Stimulated activated naive CD8-positive, alpha-beta T cell treated with anti-CD3 and anti-CD28 coated beads, Interleukin-15, amount 100 ng/mL, for 72 hours (primary cell): ENCODE measurements around the gene GAB4.
"Not testable (repeated sequence)": the region's sequence is repeated elsewhere in the genome, so short reads cannot be mapped to it uniquely, and the experiment has no call there.

Experiments used
- ATAC-seq: fragments of 150-1000 bp; cut with Tn5 transposase; 2 replicates; pipeline ENCODE4 v1.10.0; 2021; ENCODE audit warnings: mild to moderate bottlenecking, moderate library complexity
- DNase-seq, 2 donors: peaks; one replicate each; pipeline ENCODE4 v3.0.0; 2021 to 2022
- H3K27ac Mint-ChIP-seq, 2 donors: one replicate each; pipeline ENCODE4 v1.8.0; 2022; ENCODE audit warnings: mild to moderate bottlenecking in 2 of 2, mixed read lengths in 2 of 2, moderate library complexity in 2 of 2
- H3K27me3 Mint-ChIP-seq: one replicate; pipeline ENCODE4 v1.8.0; 2022; ENCODE audit warnings: mixed read lengths
- H3K4me1 Mint-ChIP-seq: one replicate; pipeline ENCODE4 v1.8.0; 2022; ENCODE audit warnings: mild to moderate bottlenecking, mixed read lengths
- H3K4me3 Mint-ChIP-seq, 2 donors: one replicate each; pipeline ENCODE4 v1.8.0; 2022; ENCODE audit warnings: mild to moderate bottlenecking in 2 of 2, mixed read lengths in 2 of 2, moderate library complexity in 1 of 2
- H3K9me3 Mint-ChIP-seq, 2 donors: one replicate each; pipeline ENCODE4 v1.8.0; 2022; ENCODE audit warnings: mixed read lengths in 2 of 2

Gene GAB4

GRCh38 chr22:16955081-16955480, 52.9 kb downstream of the GAB4 start:
- Mint-ChIP-seq H3K4me3 (no peak overlapping the region), H3K9me3 (no peaks in the 10 kb centered on the region), H3K27ac (no peak overlapping the region), H3K4me1 (peaks cover 21% of the 10 kb centered on the region), H3K27me3 (no peaks in the 10 kb centered on the region)
- ATAC-seq (no peak), DNase-seq (no peak)

- ATAC-seq (no peak), DNase-seq (no peak)
- Mint-ChIP-seq H3K4me3 (no peak overlapping the region), H3K9me3 (no peaks in the 10 kb centered on the region), H3K27me3 (no peaks in the 10 kb centered on the region), H3K27ac (no peak overlapping the region), H3K4me1 (peaks cover 32% of the 10 kb centered on the region)
Measured at GRCh38 chr22:16954060-16954403, 54.0 kb downstream of the GAB4 start.

DNA sequence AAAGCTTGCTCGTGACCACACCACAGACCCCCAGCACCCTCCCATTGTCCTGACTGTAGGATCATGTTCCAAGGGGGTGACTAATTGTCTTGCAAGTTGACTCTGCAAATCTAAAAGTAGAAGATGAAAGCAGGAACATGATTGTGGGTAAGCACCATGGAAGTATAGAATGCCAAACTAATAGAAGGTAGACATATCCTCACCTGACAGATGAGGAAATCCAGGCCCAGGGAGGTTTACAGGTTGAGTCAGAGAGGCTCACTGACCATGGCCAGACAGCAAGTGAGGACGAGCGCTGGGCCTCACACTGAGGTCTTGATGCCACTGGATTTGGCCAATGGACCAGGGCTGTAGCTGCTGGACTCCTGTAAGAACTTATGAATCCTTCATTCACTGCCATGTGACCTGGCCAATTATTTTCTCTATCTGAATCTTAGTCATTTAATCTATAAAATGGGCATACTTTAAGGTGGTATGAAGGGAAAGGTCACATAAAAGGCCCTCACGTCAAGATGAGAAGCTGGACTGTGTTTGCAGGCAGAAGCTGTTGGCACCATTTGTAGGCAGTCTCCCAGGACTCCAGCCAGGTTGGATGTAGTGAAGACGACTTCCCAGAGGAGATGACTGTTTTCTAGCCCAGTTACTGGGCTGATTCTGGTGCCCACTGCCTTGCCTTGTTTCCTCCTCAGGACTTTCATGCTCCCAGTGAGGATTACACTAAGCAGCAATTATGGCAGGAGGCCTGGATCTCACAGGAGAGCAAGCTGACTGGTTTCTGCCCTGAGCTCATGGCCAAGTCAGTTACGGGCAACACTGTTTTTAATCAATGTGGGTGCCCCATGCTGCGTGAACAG, 54.6 kb downstream of the GAB4 start:
- no peak for DNase-seq
- peak overlapping the region in 1 of 2 donors; percentile 7 for H3K27ac Mint-ChIP-seq
- H3K4me1 Mint-ChIP-seq = peaks cover 34% of the 10 kb centered on the region

DNA sequence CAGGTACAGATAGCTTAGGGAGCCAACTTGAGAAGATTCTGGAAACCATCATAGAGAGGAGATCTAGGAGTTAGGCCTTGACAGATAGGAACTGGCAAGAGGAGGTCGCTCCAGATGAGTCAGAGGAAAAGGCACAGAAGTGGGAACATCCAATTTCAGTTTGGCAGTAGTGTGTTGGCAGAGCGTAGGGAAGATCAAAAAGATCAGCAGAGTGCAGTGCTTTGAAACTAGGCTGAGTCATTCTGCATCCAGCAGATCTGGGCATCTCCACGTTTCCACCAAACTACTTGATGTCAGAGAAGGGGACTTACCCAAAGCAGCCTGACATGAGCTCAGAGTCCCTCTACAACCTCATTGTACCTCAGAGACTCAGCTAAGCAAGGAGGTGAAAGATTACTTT, 58.5 kb downstream of the GAB4 start:
- no peak overlapping the region for H3K4me3 Mint-ChIP-seq
- peaks cover 15% of the 10 kb centered on the region for H3K4me1 Mint-ChIP-seq
- ATAC-seq (peak; percentile 95), DNase-seq (peak; percentile 13 to 19)
- no peaks in the 10 kb centered on the region for H3K9me3 Mint-ChIP-seq
- H3K27ac Mint-ChIP-seq = peak overlapping the region in 1 of 2 donors; percentile 81
- no peaks in the 10 kb centered on the region for H3K27me3 Mint-ChIP-seq

More for the DNA sequence above, 54.6 kb downstream of the GAB4 start:
- Mint-ChIP-seq H3K9me3 (no peaks in the 10 kb centered on the region), H3K27me3 (no peaks in the 10 kb centered on the region), H3K4me3 (no peak overlapping the region)
- no peak for ATAC-seq

DNA sequence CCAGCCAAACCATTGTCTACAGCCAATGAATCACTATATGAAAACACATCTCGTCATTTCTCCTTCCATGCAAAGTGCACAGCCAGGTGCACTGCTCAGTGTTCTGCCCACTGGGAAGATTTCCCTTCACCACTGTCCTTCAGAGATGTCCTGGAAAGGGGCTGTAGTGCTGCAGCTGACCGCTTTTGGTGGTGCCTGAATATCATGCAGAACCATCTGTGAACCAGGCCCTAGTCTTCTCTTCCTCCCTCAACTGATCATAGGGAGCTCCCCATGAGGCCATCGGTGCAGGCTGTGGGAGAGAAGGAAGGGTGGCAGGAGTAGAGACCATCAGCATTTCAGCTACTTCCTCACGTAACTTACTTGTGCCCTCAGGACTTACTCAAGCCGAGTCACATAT, 70.2 kb downstream of the GAB4 start:
- peaks cover 9% of the 10 kb centered on the region for H3K27me3 Mint-ChIP-seq
- ATAC-seq = no peak
- no peak overlapping the region for H3K4me3 Mint-ChIP-seq
- no peaks in the 10 kb centered on the region for H3K4me1 Mint-ChIP-seq
- H3K9me3 Mint-ChIP-seq = no peaks in the 10 kb centered on the region
- H3K27ac Mint-ChIP-seq = no peak overlapping the region
- no peak for DNase-seq

- H3K4me3 Mint-ChIP-seq, H3K27ac Mint-ChIP-seq, DNase-seq, ATAC-seq, H3K4me1 Mint-ChIP-seq, H3K9me3 Mint-ChIP-seq: not testable (repeated sequence)
- peaks cover 14% of the 10 kb centered on the region for H3K27me3 Mint-ChIP-seq
Measured at GRCh38 chr22:16937209-16937608, 70.8 kb downstream of the GAB4 start.

GRCh38 chr22:16936625-16937024, 71.4 kb downstream of the GAB4 start:
- H3K27me3 Mint-ChIP-seq = peaks cover 20% of the 10 kb centered on the region
- DNase-seq = no peak
- H3K4me3 Mint-ChIP-seq = no peak overlapping the region
- no peaks in the 10 kb centered on the region for H3K4me1 Mint-ChIP-seq
- H3K9me3 Mint-ChIP-seq = no peaks in the 10 kb centered on the region
- ATAC-seq = no peak
- H3K27ac Mint-ChIP-seq = no peak overlapping the region

GRCh38 chr22:16935209-16935608, 72.8 kb downstream of the GAB4 start:
- H3K4me3 Mint-ChIP-seq = no peak overlapping the region
- H3K4me1 Mint-ChIP-seq = no peaks in the 10 kb centered on the region
- DNase-seq (no peak), ATAC-seq (no peak)
- H3K9me3 Mint-ChIP-seq = no peaks in the 10 kb centered on the region
- H3K27ac Mint-ChIP-seq = no peak overlapping the region
- H3K27me3 Mint-ChIP-seq = peaks cover 32% of the 10 kb centered on the region

DNA sequence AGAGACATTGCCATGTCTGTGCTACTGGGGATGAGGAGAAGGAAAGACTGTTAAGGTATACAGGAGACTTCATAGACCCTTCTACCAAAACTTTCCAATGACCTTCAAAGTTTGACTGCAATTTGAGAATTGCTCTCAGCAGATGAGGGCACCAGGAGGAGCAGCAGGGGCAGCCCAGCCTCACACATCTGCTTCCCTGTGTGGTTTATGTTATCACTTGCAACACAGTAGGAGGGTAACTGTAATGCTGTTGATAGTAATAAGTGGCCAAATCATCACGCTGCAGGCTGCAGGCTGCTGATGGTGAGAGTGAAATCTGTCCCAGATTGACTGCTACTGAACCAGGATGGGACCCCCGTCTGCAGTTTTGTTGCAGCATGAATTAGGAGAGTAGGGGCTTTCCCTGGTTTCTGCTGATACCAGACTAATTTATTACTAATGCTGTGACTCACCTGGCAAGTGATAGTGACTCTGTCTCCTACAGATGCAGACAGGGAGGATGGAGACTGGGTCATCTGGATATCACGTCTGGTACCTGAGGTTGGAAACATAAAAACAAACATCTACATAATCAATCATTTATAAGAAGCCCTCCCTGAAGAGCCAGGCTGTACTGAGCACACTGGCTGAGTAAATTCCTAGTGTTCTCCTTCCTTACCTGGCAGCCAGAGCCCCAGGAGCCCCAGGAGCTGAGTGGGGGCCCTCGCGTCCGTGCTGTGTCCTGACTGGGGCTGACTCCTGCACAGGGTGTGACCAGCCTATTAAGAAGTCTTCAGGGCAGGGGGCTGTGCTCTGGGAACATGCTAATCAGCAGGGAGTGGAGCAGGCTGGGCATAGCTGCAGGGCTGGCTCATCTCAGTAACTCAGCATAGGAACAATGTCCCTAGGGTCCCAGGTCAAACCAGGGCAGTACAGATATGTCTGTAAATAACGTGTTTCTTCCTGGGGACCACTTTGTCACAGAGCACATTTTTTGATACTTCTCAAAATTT, 74.4 kb downstream of the GAB4 start:
- Mint-ChIP-seq H3K27ac (peak overlapping the region in 1 of 2 donors; percentile 6), H3K9me3 (no peaks in the 10 kb centered on the region), H3K27me3 (peaks cover 42% of the 10 kb centered on the region), H3K4me3 (no peak overlapping the region), H3K4me1 (no peaks in the 10 kb centered on the region)
- DNase-seq (no peak), ATAC-seq (no peak)

DNA sequence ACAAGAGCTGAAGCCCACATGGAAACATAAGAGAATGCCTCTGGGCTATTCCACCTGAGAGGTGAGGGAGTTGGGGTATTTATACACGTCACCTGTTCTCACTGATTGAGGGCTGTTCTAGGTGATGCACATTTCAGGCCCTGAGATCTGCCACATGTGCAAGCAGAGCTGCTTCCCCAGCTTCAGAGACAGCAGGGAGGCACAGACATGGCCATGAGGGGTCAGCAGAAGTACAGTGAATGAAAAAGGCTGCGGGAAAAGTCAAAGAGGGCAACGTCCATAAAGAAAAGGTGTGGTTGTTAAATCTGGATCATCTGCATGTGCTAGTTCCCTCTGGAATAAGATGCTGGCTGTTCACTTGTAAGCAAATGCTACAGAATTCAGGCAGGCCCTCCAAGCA, 75.4 kb downstream of the GAB4 start:
- no peak for ATAC-seq
- Mint-ChIP-seq H3K9me3 (no peaks in the 10 kb centered on the region), H3K27ac (no peak overlapping the region), H3K4me3 (no peak overlapping the region), H3K4me1 (no peaks in the 10 kb centered on the region), H3K27me3 (peaks cover 52% of the 10 kb centered on the region)
- DNase-seq = no peak

DNA sequence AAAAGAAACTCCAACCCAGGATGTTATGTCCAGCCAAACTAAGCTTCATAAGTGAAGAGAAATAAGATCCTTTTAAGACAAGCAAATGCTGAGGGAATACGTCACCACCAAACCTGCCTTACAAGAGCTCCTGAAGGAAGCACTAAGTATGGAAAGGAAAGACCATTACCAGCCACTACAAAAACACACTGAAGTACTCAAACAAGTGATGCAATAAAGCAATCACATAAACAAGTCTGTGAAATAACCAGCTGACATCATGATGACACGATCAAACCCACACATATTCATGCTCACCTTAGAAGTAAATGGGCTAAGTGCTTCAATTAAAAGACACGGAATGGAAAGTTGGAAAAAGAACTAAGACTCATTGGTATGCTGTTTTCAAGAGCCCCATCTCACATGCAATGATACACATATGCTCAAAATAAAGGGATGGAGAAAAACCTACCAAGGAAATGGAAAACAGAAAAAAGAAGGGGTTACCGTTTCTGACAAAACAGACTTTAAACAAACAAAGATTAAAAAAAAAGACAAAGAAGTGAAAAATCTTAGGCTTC, 82.5 kb downstream of the GAB4 start:
- DNase-seq (no peak), ATAC-seq (no peak)
- peaks cover 45% of the 10 kb centered on the region for H3K27me3 Mint-ChIP-seq

DNA sequence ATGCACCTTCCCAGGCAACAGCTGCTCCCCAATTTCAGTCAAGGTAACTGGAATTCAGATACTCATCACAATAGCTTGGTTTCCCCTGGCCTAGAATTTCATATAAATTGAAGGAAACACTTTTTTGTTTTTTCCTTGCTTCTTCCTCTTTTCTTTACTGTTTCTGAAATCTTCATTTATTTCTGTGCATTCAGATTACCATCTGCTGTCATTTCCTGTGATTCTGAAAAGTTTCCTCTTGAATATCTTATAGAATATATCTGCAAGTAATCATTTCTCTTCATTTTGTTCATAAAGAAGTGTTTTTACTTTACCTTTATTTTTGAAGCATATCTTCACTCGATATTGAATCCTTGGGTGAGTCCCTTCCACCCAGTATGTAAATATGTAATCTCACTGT, 85.3 kb downstream of the GAB4 start:
- ATAC-seq (no peak), DNase-seq (no peak)
- H3K9me3 Mint-ChIP-seq = no peaks in the 10 kb centered on the region
- no peak overlapping the region for H3K27ac Mint-ChIP-seq
- H3K27me3 Mint-ChIP-seq = peaks cover 27% of the 10 kb centered on the region
- peaks cover under 1% of the 10 kb centered on the region for H3K4me1 Mint-ChIP-seq
- H3K4me3 Mint-ChIP-seq = no peak overlapping the region

More for the DNA sequence above, 82.5 kb downstream of the GAB4 start:
- no peak overlapping the region for H3K4me3 Mint-ChIP-seq
- H3K27ac Mint-ChIP-seq = no peak overlapping the region
- H3K9me3 Mint-ChIP-seq = no peaks in the 10 kb centered on the region
- no peaks in the 10 kb centered on the region for H3K4me1 Mint-ChIP-seq

- Mint-ChIP-seq H3K27me3 (peaks cover 32% of the 10 kb centered on the region), H3K9me3 (no peaks in the 10 kb centered on the region), H3K27ac (no peak overlapping the region), H3K4me3 (no peak overlapping the region), H3K4me1 (peaks cover 7% of the 10 kb centered on the region)
- DNase-seq (no peak), ATAC-seq (no peak)
Measured at GRCh38 chr22:16922076-16922475, 85.9 kb downstream of the GAB4 start.

DNA sequence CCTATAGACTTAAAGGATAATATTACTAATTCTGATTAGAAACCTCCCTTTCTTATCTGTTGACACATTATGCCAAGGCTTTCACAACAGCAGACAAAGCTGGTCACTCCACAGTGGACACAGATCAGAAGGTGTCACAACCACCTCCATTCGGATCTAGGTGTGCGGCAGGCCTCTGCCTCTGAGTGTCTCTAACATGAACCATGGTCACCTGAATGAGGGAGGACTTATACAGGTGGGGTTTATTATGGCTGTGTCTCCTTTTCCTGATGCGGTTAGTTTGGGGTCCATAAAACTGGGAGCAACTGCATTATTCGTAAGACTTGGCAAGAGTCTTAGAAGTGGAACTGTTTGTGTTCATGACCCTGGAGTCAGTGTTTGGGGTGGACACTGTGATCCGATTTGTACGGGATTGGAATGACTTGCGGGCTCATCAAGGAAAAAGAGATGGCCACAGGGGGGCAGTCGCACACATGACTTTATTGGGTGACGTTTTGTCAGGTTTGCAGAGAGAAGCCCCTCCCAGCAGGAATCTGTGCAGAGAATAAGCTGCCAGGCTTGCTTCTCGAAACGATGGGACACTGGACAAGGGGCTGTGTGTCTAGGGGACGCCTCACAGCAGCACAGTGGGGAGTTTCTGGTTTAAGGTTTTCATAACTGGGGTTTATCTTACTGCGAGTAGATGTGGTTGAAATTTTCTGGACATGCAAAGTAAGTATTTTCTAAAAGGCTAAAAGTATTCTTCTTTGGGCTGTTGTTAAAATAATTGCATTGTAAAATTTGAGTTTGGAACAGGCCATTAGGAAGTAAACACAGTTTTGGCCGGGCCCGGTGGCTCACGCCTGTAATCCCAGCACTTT, 90.6 kb downstream of the GAB4 start:
- Mint-ChIP-seq H3K9me3 (no peaks in the 10 kb centered on the region), H3K27ac (no peak overlapping the region), H3K27me3 (peaks cover 38% of the 10 kb centered on the region), H3K4me1 (peaks cover 7% of the 10 kb centered on the region), H3K4me3 (no peak overlapping the region)
- ATAC-seq (peak; percentile 57), DNase-seq (peak; percentile 45 to 55)

GRCh38 chr22:16915701-16916100, 92.3 kb downstream of the GAB4 start:
- DNase-seq = peak in 1 of 2 donors; percentile 22
- H3K9me3 Mint-ChIP-seq = no peaks in the 10 kb centered on the region
- peaks cover 7% of the 10 kb centered on the region for H3K4me1 Mint-ChIP-seq
- no peak overlapping the region for H3K4me3 Mint-ChIP-seq
- no peak overlapping the region for H3K27ac Mint-ChIP-seq
- ATAC-seq = peak; percentile 71
- H3K27me3 Mint-ChIP-seq = peaks cover 34% of the 10 kb centered on the region
